NOMO-1 (cell line): ENCODE results near the gene STK10.

Source experiments
- DNase-seq, 2 experiments: peaks; one replicate each; lab custom pipeline; 2025; ENCODE audit not compliant: unreplicated experiment in 2 of 2; lab: John Stamatoyannopoulos, UW

STK10 gene

GRCh38 chr5:172063463-172064235 lies 124.4 kb downstream of the STK10 start:
- DNase-seq: no peak

- no peak for DNase-seq
Observed at GRCh38 chr5:172059661-172060100, 128.3 kb downstream of the STK10 start.

GRCh38 chr5:172058088-172058487 lies 129.9 kb downstream of the STK10 start:
- no peak for DNase-seq

- DNase-seq: no peak
Observed at GRCh38 chr5:172055996-172056395, 132.0 kb downstream of the STK10 start.

GRCh38 chr5:172055421-172055820 lies 132.6 kb downstream of the STK10 start:
- DNase-seq: no peak

GRCh38 chr5:172054611-172055153 lies 133.3 kb downstream of the STK10 start:
- DNase-seq: no peak

- no peak for DNase-seq
Observed at GRCh38 chr5:172052450-172053236, 135.4 kb downstream of the STK10 start.

- DNase-seq: no peak
Observed at GRCh38 chr5:172051643-172052339, 136.2 kb downstream of the STK10 start.

GRCh38 chr5:172050080-172050479 lies 137.9 kb downstream of the STK10 start:
- no peak for DNase-seq

- no peak for DNase-seq
Observed at GRCh38 chr5:172049226-172049796, 138.7 kb downstream of the STK10 start.

GRCh38 chr5:172048539-172049101 lies 139.4 kb downstream of the STK10 start:
- DNase-seq: no peak

- no peak for DNase-seq
Observed at GRCh38 chr5:172048170-172048422, 139.9 kb downstream of the STK10 start.

- DNase-seq: no peak
Observed at GRCh38 chr5:172046593-172046992, 141.4 kb downstream of the STK10 start.

- no peak for DNase-seq
Observed at GRCh38 chr5:172045315-172045632, 142.8 kb downstream of the STK10 start.

- DNase-seq: no peak
Observed at GRCh38 chr5:172044631-172045314, 143.3 kb downstream of the STK10 start.

- DNase-seq: no peak
Observed at GRCh38 chr5:172043865-172044264, 144.2 kb downstream of the STK10 start.

- DNase-seq: no peak
Observed at GRCh38 chr5:172042183-172042582, 145.8 kb downstream of the STK10 start.

- DNase-seq: no peak
Observed at GRCh38 chr5:172038167-172038566, 149.9 kb downstream of the STK10 start.

- peak; percentile 51 to 54 for DNase-seq
Observed at GRCh38 chr5:172035049-172035448, 153.0 kb downstream of the STK10 start.

GRCh38 chr5:172031894-172032461 lies 156.0 kb downstream of the STK10 start:
- no peak for DNase-seq
